ENCODE measurements around the gene CPED1. TPM values are rescaled to one million over a fixed set of nuclear protein-coding genes. Genes with fewer than 3 reads are reported as not detected.

CPED1 gene
- total RNA-seq, 5 donors from 2014 or later (not counting 1 experiment from before 2014, with no cell fraction given): 0.73 to 1.4 (median 0.96) TPM; not detected in 2

- peak overlapping the region in 1 of 2 donors; percentile 7 for H3K27ac Mint-ChIP-seq
- Histone ChIP-seq H3K4me3 (ENCODE audit: control insufficient read depth in 1 of 2, extremely low read depth in 1 of 2, low read length in 1 of 2) (no peak overlapping the region), H3K4me1 (ENCODE audit: control insufficient read depth in 1 of 2, extremely low read depth in 1 of 2, insufficient read depth in 2 of 2, low read length in 2 of 2) (peaks cover 0 to 19% of the 10 kb centered on the region in 2 experiments), H3K36me3 (ENCODE audit: control insufficient read depth in 2 of 2, extremely low read depth in 1 of 2, insufficient read depth in 1 of 2, low read length in 1 of 2) (no peaks in the 10 kb centered on the region), H3K9me3 (no peaks in the 10 kb centered on the region), H3K27ac (ENCODE audit: low read length) (no peak overlapping the region), H3K27me3 (replicated peaks in 1 of 2; ENCODE audit: control insufficient read depth in 2 of 2, extremely low read depth in 1 of 2, insufficient read depth in 2 of 2, low read length in 1 of 2) (peaks cover 14 to 34% of the 10 kb centered on the region in 2 experiments)
- POLR2A ChIA-PET: no interaction called here
- ATAC-seq (replicated peaks in 1 of 4) (no peak), DNase-seq (no peak)
- CTCF ChIA-PET: no interaction called here
- H3K27me3 Mint-ChIP-seq: peaks cover 48 to 50% of the 10 kb centered on the region in 2 donors
- peaks cover 22 to 23% (median 22%) of the 10 kb centered on the region in 3 donors for H3K4me1 Mint-ChIP-seq
- H3K36me3 Mint-ChIP-seq: no peaks in the 10 kb centered on the region
- no peaks in the 10 kb centered on the region for H3K9me3 Mint-ChIP-seq
- H3K4me3 Mint-ChIP-seq: no peak overlapping the region
- 67% methylated on average over 3 of the region's 5 CpGs for WGBS (ENCODE audit: insufficient coverage)
Measured at GRCh38 chr7:121331574-121331973, 343.1 kb downstream of the CPED1 start.

DNA sequence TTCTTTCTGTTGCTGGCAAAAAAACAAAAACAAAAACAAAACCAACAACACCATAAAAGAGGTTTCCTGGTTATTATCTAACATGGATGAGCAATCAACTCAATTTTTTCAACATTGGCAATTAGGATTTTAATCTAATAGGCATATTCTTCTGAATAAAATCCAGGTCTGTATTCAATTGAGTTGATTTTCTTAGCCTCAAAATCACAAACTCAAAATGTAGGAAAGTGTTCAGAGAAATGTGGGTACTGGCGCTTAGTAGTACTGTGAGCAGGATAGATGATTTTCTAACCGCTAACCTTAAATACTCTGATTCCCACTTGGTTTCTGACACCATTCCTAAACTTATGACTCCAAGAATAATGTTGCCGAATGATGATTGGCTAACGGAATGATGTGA lies 345.9 kb downstream of the CPED1 start:
- H3K4me1 ChIP-seq (ENCODE audit: control insufficient read depth in 1 of 2, extremely low read depth in 1 of 2, insufficient read depth in 2 of 2, low read length in 2 of 2): peaks cover 0 to 12% of the 10 kb centered on the region in 2 experiments
- no peaks in the 10 kb centered on the region for H3K36me3 ChIP-seq (ENCODE audit: control insufficient read depth in 2 of 2, extremely low read depth in 1 of 2, insufficient read depth in 1 of 2, low read length in 1 of 2)
- DNase-seq: no peak
- WGBS (ENCODE audit: insufficient coverage): no CpG with 5 or more reads among the region's 4 CpGs
- ChIA-PET POLR2A (no interaction called here), CTCF (no interaction called here)
- H3K27ac ChIP-seq (ENCODE audit: low read length): no peak overlapping the region
- no peak for ATAC-seq (replicated peaks in 1 of 4)
- H3K27me3 ChIP-seq (replicated peaks in 1 of 2; ENCODE audit: control insufficient read depth in 2 of 2, extremely low read depth in 1 of 2, insufficient read depth in 2 of 2, low read length in 1 of 2): peaks cover 6 to 15% of the 10 kb centered on the region in 2 experiments
- no peak overlapping the region for H3K27ac Mint-ChIP-seq
- H3K9me3 ChIP-seq: no peaks in the 10 kb centered on the region
- H3K4me1 Mint-ChIP-seq: peaks cover 7 to 12% (median 11%) of the 10 kb centered on the region in 3 donors
- no peaks in the 10 kb centered on the region for H3K9me3 Mint-ChIP-seq
- H3K4me3 ChIP-seq (ENCODE audit: control insufficient read depth in 1 of 2, extremely low read depth in 1 of 2, low read length in 1 of 2): no peak overlapping the region
- no peak overlapping the region for H3K4me3 Mint-ChIP-seq
- H3K27me3 Mint-ChIP-seq: peaks cover 22 to 27% of the 10 kb centered on the region in 2 donors
- peaks cover 5% of the 10 kb centered on the region for H3K36me3 Mint-ChIP-seq

DNA sequence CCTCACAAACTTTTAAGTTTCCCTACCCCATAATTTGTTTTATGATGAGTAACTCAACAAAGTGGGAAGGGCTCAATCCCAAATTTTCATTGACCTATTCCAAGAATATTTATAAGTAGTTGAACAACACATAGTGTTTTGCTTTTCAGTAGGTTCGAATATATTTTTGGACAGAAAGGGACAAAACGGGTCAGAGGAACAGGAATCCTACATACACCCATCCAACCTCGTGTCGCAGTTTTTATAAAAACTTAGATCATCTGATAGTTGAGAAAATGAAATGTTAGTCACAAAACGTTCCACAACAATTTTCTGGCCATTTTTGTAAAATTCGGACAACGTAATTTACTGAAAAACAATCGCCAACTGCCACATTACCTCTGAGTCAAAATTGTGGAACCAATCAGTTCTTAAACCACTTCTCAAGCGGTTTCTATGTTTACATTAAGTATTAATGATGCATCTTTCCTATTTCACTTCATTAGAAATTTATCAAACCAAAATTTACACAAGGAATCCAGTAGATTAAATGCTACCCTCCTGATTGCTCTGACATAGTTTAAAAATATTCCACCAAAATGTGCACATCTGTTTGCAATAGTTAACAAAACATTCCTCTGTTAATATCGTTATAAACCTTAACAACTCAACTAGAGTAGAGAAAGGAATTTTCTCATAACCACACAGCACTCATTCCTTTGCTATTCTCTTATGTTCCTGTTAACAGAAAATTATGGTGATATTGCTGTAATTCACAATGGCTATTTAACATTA lies 346.6 kb downstream of the CPED1 start:
- CTCF ChIA-PET: interaction anchor here in 1 of 2 donors (0.6 kb wide), 1 partner anchor 11 kb away, joined by 3 read pairs; no protein-coding TSS in a partner anchor
- H3K4me3 Mint-ChIP-seq: no peak overlapping the region

GRCh38 chr7:121336579-121336978 lies 348.1 kb downstream of the CPED1 start:
- H3K4me1 ChIP-seq (ENCODE audit: control insufficient read depth in 1 of 2, extremely low read depth in 1 of 2, insufficient read depth in 2 of 2, low read length in 2 of 2): no peaks in the 10 kb centered on the region
- no peaks in the 10 kb centered on the region for H3K9me3 Mint-ChIP-seq
- peaks cover 5% of the 10 kb centered on the region for H3K36me3 Mint-ChIP-seq
- POLR2A ChIA-PET: no interaction called here
- WGBS (ENCODE audit: insufficient coverage): 55% methylated on average over 2 of the region's 3 CpGs
- DNase-seq (no peak), ATAC-seq (replicated peaks in 1 of 4) (no peak)
- H3K36me3 ChIP-seq (ENCODE audit: control insufficient read depth in 2 of 2, extremely low read depth in 1 of 2, insufficient read depth in 1 of 2, low read length in 1 of 2): no peaks in the 10 kb centered on the region
- peaks cover 7 to 9% of the 10 kb centered on the region in 2 donors for H3K27me3 Mint-ChIP-seq
- H3K27ac Mint-ChIP-seq: no peak overlapping the region
- H3K4me1 Mint-ChIP-seq: no peaks in the 10 kb centered on the region
- CTCF ChIA-PET: interaction anchor here in 1 of 2 donors (1.5 kb wide), 1 partner anchor 28 kb away, joined by 3 read pairs; no protein-coding TSS in a partner anchor
- no peak overlapping the region for H3K4me3 ChIP-seq (ENCODE audit: control insufficient read depth in 1 of 2, extremely low read depth in 1 of 2, low read length in 1 of 2)
- peaks cover 0 to 2% of the 10 kb centered on the region in 2 experiments for H3K27me3 ChIP-seq (replicated peaks in 1 of 2; ENCODE audit: control insufficient read depth in 2 of 2, extremely low read depth in 1 of 2, insufficient read depth in 2 of 2, low read length in 1 of 2)
- no peak overlapping the region for H3K27ac ChIP-seq (ENCODE audit: low read length)
- no peaks in the 10 kb centered on the region for H3K9me3 ChIP-seq
- no peak overlapping the region for H3K4me3 Mint-ChIP-seq

More for the DNA sequence above, 346.6 kb downstream of the CPED1 start:
- Histone ChIP-seq H3K27ac (ENCODE audit: low read length) (no peak overlapping the region), H3K27me3 (replicated peaks in 1 of 2; ENCODE audit: control insufficient read depth in 2 of 2, extremely low read depth in 1 of 2, insufficient read depth in 2 of 2, low read length in 1 of 2) (peaks cover 6 to 9% of the 10 kb centered on the region in 2 experiments), H3K4me1 (ENCODE audit: control insufficient read depth in 1 of 2, extremely low read depth in 1 of 2, insufficient read depth in 2 of 2, low read length in 2 of 2) (peaks cover 0 to 5% of the 10 kb centered on the region in 2 experiments), H3K36me3 (ENCODE audit: control insufficient read depth in 2 of 2, extremely low read depth in 1 of 2, insufficient read depth in 1 of 2, low read length in 1 of 2) (no peaks in the 10 kb centered on the region), H3K4me3 (ENCODE audit: control insufficient read depth in 1 of 2, extremely low read depth in 1 of 2, low read length in 1 of 2) (no peak overlapping the region), H3K9me3 (no peaks in the 10 kb centered on the region)
- Mint-ChIP-seq H3K27ac (no peak overlapping the region), H3K9me3 (no peaks in the 10 kb centered on the region), H3K36me3 (peaks cover 5% of the 10 kb centered on the region), H3K4me1 (peaks cover 5% of the 10 kb centered on the region in 3 donors), H3K27me3 (peaks cover 19 to 20% of the 10 kb centered on the region in 2 donors)
- POLR2A ChIA-PET: no interaction called here
- no peak for ATAC-seq (replicated peaks in 1 of 4)
- WGBS (ENCODE audit: insufficient coverage): no CpG with 5 or more reads among the region's 10 CpGs
- no peak for DNase-seq

DNA sequence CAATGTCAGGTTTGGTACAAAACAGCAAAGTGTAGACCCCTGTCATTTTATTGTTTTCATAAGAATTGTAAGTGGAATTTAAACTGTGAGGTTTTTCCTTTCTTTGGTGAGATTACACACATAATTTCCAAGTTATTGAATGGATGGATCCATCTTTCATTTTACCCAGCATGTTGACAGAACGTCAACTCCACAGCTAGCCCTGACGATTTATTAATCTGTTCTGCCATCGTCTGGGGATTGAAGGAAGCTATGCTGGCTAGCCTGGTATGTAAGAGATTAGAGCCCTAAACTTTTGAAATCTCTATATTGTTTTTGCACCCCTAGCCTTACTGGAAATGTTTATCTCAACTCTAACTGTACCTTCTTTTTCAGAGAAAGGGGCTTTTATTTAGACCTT lies 348.9 kb downstream of the CPED1 start:
- Histone ChIP-seq H3K36me3 (ENCODE audit: control insufficient read depth in 2 of 2, extremely low read depth in 1 of 2, insufficient read depth in 1 of 2, low read length in 1 of 2) (no peaks in the 10 kb centered on the region), H3K27ac (ENCODE audit: low read length) (no peak overlapping the region), H3K27me3 (replicated peaks in 1 of 2; ENCODE audit: control insufficient read depth in 2 of 2, extremely low read depth in 1 of 2, insufficient read depth in 2 of 2, low read length in 1 of 2) (no peaks in the 10 kb centered on the region), H3K9me3 (no peaks in the 10 kb centered on the region), H3K4me1 (ENCODE audit: control insufficient read depth in 1 of 2, extremely low read depth in 1 of 2, insufficient read depth in 2 of 2, low read length in 2 of 2) (no peaks in the 10 kb centered on the region), H3K4me3 (ENCODE audit: control insufficient read depth in 1 of 2, extremely low read depth in 1 of 2, low read length in 1 of 2) (no peak overlapping the region)
- DNase-seq (no peak), ATAC-seq (replicated peaks in 1 of 4) (no peak)
- no CpG with 5 or more reads among the region's 3 CpGs for WGBS (ENCODE audit: insufficient coverage)
- no peak overlapping the region for H3K4me3 Mint-ChIP-seq
- no peaks in the 10 kb centered on the region for H3K4me1 Mint-ChIP-seq
- ChIA-PET POLR2A (no interaction called here), CTCF (interaction anchor here in 1 of 2 donors (1.5 kb wide), 1 partner anchor 28 kb away, joined by 3 read pairs; no protein-coding TSS in a partner anchor)
- H3K27ac Mint-ChIP-seq: no peak overlapping the region
- H3K27me3 Mint-ChIP-seq: peaks cover 5 to 7% of the 10 kb centered on the region in 2 donors
- peaks cover 9% of the 10 kb centered on the region for H3K36me3 Mint-ChIP-seq
- no peaks in the 10 kb centered on the region for H3K9me3 Mint-ChIP-seq

- H3K36me3 Mint-ChIP-seq: peaks cover 12% of the 10 kb centered on the region
- CTCF ChIA-PET: no interaction called here
- POLR2A ChIA-PET: no interaction called here
- H3K27me3 Mint-ChIP-seq: peaks cover 5 to 7% of the 10 kb centered on the region in 2 donors
- Histone ChIP-seq H3K9me3 (no peaks in the 10 kb centered on the region), H3K4me3 (ENCODE audit: control insufficient read depth in 1 of 2, extremely low read depth in 1 of 2, low read length in 1 of 2) (no peak overlapping the region), H3K4me1 (ENCODE audit: control insufficient read depth in 1 of 2, extremely low read depth in 1 of 2, insufficient read depth in 2 of 2, low read length in 2 of 2) (no peaks in the 10 kb centered on the region), H3K27me3 (replicated peaks in 1 of 2; ENCODE audit: control insufficient read depth in 2 of 2, extremely low read depth in 1 of 2, insufficient read depth in 2 of 2, low read length in 1 of 2) (no peaks in the 10 kb centered on the region), H3K27ac (ENCODE audit: low read length) (no peak overlapping the region), H3K36me3 (ENCODE audit: control insufficient read depth in 2 of 2, extremely low read depth in 1 of 2, insufficient read depth in 1 of 2, low read length in 1 of 2) (no peaks in the 10 kb centered on the region)
- H3K9me3 Mint-ChIP-seq: no peaks in the 10 kb centered on the region
- DNase-seq (no peak), ATAC-seq (replicated peaks in 1 of 4) (no peak)
- 68% methylated on average over 3 of the region's 5 CpGs for WGBS (ENCODE audit: insufficient coverage)
- no peak overlapping the region for H3K4me3 Mint-ChIP-seq
- H3K27ac Mint-ChIP-seq: no peak overlapping the region
- no peaks in the 10 kb centered on the region for H3K4me1 Mint-ChIP-seq
Measured at GRCh38 chr7:121339082-121339481, 350.6 kb downstream of the CPED1 start.
